HEK293 (cell line): ENCODE measurements around the gene FYB2.

ENCODE experiments used
- CTCF ChIA-PET: fragments of 350-600 bp; formaldehyde crosslinking; extraction: SDS; loops from one replicate; lab custom pipeline; 2021; ENCODE audit warnings: antibody characterized with exemption; lab: Yijun Ruan, JAX
- POLR2A ChIA-PET: fragments of 300-600 bp; formaldehyde crosslinking; extraction: SDS; loops from one replicate; lab custom pipeline; 2020; ENCODE audit warnings: antibody characterized with exemption, inconsistent platforms; lab: Yijun Ruan, JAX
- H3K27ac ChIP-seq: fragments of 200-500 bp; sonication (Bioruptor generic); 2 replicates; pipeline ENCODE4 v1.5.1; 2014; ENCODE audit warnings: low read depth, low read length, control low read depth, inconsistent platforms; ENCODE audit errors: extremely low read depth
- H3K36me3 ChIP-seq, 2 experiments: fragments of 200-500 bp in 1 of 2; sonication (Bioruptor generic) in 1 of 2; 1 replicate in 1 of 2; 2 replicates in 1 of 2; pipeline ENCODE4 v1.5.1; 2014 to 2017; ENCODE audit warnings: inconsistent platforms in 2 of 2, low read length in 2 of 2; ENCODE audit not compliant: control insufficient read depth in 2 of 2, insufficient read depth in 1 of 2
- H3K4me1 ChIP-seq: fragments of 200-500 bp; sonication (Bioruptor generic); 2 replicates; pipeline ENCODE4 v1.5.1; 2014; ENCODE audit warnings: mild to moderate bottlenecking, low read length, inconsistent platforms; ENCODE audit not compliant: control insufficient read depth, insufficient read depth
- H3K4me3 ChIP-seq: 2 replicates; pipeline ENCODE4 v1.5.1; 2011; ENCODE audit warnings: low read depth, mild to moderate bottlenecking, control low read depth, low read length, moderate library complexity
- H3K9me3 ChIP-seq: fragments of 200-500 bp; sonication (Bioruptor generic); 2 replicates; pipeline ENCODE4 v1.5.1; 2014; ENCODE audit warnings: low read depth, low read length, inconsistent platforms; ENCODE audit not compliant: control insufficient read depth, insufficient read depth
- TCF7L2 ChIP-seq: IDR thresholded peaks from 2 replicates; pipeline ENCODE4 v1.6.1; 2011; ENCODE audit warnings: low read depth, mild to moderate bottlenecking, inconsistent platforms, low read length, moderate library complexity, borderline replicate concordance
- WT1 ChIP-seq: fragments of 450-650 bp; formaldehyde crosslinking; IDR thresholded peaks from 2 replicates; pipeline ENCODE4 v1.5.1; 2016; ENCODE audit warnings: missing biosample characterization, missing genetic modification characterization
- ZBTB1 ChIP-seq: fragments of 450-650 bp; formaldehyde crosslinking; IDR thresholded peaks from 2 replicates; pipeline ENCODE4 v1.5.1; 2016; ENCODE audit warnings: missing biosample characterization, missing genetic modification characterization
- ZNF121 ChIP-seq: fragments of 450-650 bp; formaldehyde crosslinking; IDR thresholded peaks from 2 replicates; pipeline ENCODE4 v1.5.1; 2016; ENCODE audit warnings: missing biosample characterization, missing genetic modification characterization
- ZNF16 ChIP-seq: fragments of 450-650 bp; formaldehyde crosslinking; IDR thresholded peaks from 2 replicates; pipeline ENCODE4 v1.5.1; 2016; ENCODE audit warnings: low read depth, missing biosample characterization, missing genetic modification characterization
- ZNF274 ChIP-seq, 2 experiments: fragments of 200-500 bp in 1 of 2; fragments of 450-650 bp in 1 of 2; sonication (Bioruptor generic) in 1 of 2; formaldehyde crosslinking in 1 of 2; IDR thresholded peaks; 2 replicates each; pipeline versions ENCODE4 v1.5.1 to v1.6.1; 2014 to 2016; ENCODE audit warnings: borderline replicate concordance in 1 of 2, inconsistent platforms in 1 of 2, low read length in 1 of 2, missing biosample characterization in 1 of 2, missing genetic modification characterization in 1 of 2
- ZNF350 ChIP-seq: fragments of 450-650 bp; formaldehyde crosslinking; IDR thresholded peaks from 2 replicates; pipeline ENCODE4 v1.5.0; 2017; ENCODE audit warnings: missing biosample characterization, mild to moderate bottlenecking, missing genetic modification characterization
- ZNF48 ChIP-seq: fragments of 450-650 bp; formaldehyde crosslinking; IDR thresholded peaks from 2 replicates; pipeline ENCODE4 v1.5.1; 2016; ENCODE audit warnings: missing biosample characterization, missing genetic modification characterization
- ZNF624 ChIP-seq: fragments of 450-650 bp; formaldehyde crosslinking; IDR thresholded peaks from 2 replicates; pipeline ENCODE4 v1.5.1; 2017; ENCODE audit warnings: missing biosample characterization, missing genetic modification characterization
- ZNF776 ChIP-seq: fragments of 450-650 bp; formaldehyde crosslinking; IDR thresholded peaks from 2 replicates; pipeline ENCODE4 v1.5.0; 2017; ENCODE audit warnings: missing biosample characterization, missing genetic modification characterization, borderline replicate concordance
- TF ChIP-seq, protein P1 (sequence below): fragments of 450-650 bp; IDR thresholded peaks from 2 replicates; pipeline ENCODE4 v1.5.1; 2018; ENCODE audit warnings: missing biosample characterization, missing genetic modification characterization
- TF ChIP-seq, protein P2 (sequence below): fragments of 450-650 bp; formaldehyde crosslinking; IDR thresholded peaks from 2 replicates; pipeline ENCODE4 v1.5.1; 2016; ENCODE audit warnings: missing biosample characterization, missing genetic modification characterization
- TF ChIP-seq, protein P3 (sequence below): fragments of 450-650 bp; formaldehyde crosslinking; IDR thresholded peaks from 2 replicates; pipeline ENCODE4 v1.5.1; 2016; ENCODE audit warnings: missing biosample characterization, missing genetic modification characterization
- TF ChIP-seq, protein P4 (sequence below): fragments of 450-650 bp; formaldehyde crosslinking; IDR thresholded peaks from 2 replicates; pipeline ENCODE4 v1.5.1; 2016; ENCODE audit warnings: missing biosample characterization, missing genetic modification characterization
- TF ChIP-seq, protein P5 (sequence below): fragments of 450-650 bp; formaldehyde crosslinking; IDR thresholded peaks from 2 replicates; pipeline ENCODE4 v1.5.1; 2016; ENCODE audit warnings: missing biosample characterization, missing genetic modification characterization
- TF ChIP-seq, protein P6 (sequence below): fragments of 450-650 bp; formaldehyde crosslinking; IDR thresholded peaks from 2 replicates; pipeline ENCODE4 v1.5.1; 2016; ENCODE audit warnings: missing biosample characterization, missing genetic modification characterization, borderline replicate concordance
- TF ChIP-seq, protein P7 (sequence below): fragments of 450-650 bp; formaldehyde crosslinking; IDR thresholded peaks from 2 replicates; pipeline ENCODE4 v1.5.1; 2016; ENCODE audit warnings: missing biosample characterization, missing genetic modification characterization

Gene FYB2

DNA sequence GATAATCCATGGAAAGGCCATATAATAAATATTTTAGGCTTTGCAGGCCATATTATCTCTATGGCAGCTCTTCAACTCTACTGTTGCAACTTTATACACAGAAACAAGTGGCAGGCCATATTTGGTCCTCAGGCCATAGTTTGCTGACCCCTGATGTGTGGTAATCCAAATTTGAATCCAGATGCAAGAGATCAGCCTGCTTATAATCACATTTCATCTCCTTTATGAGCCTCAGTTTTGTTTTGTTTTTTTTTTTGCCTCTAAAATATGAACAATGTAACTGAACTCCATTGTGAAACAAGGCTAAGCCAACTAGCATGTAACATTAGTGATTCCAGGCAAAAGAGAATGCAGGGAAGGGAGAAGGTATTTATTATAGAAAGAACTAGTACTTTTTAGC, 92.5 kb downstream of the FYB2 start:
- H3K4me1 ChIP-seq: no peaks in the 10 kb centered on the region; the same call in none of the 2 replicates
- H3K9me3 ChIP-seq: no peaks in the 10 kb centered on the region
- CTCF ChIA-PET: no interaction called here
- no peak overlapping the region for H3K4me3 ChIP-seq
- no peak overlapping the region for H3K27ac ChIP-seq
- TF ChIP-seq ZNF274 (IDR thresholded peaks at IDR 0.05; ENCODE audit: low read length) (no peak), ZNF274 (tag by site-specific recombination; IDR thresholded peaks at IDR 0.05; ENCODE audit: borderline replicate concordance) (no peak), WT1 (no peak), ZBTB1 (tag by site-specific recombination) (no peak), ZNF16 (tag by site-specific recombination) (no peak), ZNF776 (tag by site-specific recombination) (no peak), ZNF121 (tag by site-specific recombination) (no peak), TCF7L2 (no peak), ZNF350 (tag by site-specific recombination) (no peak), ZNF48 (no peak)
- TF ChIP-seq, protein P1, sequence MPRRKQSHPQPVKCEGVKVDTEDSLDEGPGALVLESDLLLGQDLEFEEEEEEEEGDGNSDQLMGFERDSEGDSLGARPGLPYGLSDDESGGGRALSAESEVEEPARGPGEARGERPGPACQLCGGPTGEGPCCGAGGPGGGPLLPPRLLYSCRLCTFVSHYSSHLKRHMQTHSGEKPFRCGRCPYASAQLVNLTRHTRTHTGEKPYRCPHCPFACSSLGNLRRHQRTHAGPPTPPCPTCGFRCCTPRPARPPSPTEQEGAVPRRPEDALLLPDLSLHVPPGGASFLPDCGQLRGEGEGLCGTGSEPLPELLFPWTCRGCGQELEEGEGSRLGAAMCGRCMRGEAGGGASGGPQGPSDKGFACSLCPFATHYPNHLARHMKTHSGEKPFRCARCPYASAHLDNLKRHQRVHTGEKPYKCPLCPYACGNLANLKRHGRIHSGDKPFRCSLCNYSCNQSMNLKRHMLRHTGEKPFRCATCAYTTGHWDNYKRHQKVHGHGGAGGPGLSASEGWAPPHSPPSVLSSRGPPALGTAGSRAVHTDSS (tag by site-specific recombination): no peak
- TF ChIP-seq, protein P2, sequence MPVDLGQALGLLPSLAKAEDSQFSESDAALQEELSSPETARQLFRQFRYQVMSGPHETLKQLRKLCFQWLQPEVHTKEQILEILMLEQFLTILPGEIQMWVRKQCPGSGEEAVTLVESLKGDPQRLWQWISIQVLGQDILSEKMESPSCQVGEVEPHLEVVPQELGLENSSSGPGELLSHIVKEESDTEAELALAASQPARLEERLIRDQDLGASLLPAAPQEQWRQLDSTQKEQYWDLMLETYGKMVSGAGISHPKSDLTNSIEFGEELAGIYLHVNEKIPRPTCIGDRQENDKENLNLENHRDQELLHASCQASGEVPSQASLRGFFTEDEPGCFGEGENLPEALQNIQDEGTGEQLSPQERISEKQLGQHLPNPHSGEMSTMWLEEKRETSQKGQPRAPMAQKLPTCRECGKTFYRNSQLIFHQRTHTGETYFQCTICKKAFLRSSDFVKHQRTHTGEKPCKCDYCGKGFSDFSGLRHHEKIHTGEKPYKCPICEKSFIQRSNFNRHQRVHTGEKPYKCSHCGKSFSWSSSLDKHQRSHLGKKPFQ (tag by site-specific recombination): no peak
- TF ChIP-seq, protein P3, sequence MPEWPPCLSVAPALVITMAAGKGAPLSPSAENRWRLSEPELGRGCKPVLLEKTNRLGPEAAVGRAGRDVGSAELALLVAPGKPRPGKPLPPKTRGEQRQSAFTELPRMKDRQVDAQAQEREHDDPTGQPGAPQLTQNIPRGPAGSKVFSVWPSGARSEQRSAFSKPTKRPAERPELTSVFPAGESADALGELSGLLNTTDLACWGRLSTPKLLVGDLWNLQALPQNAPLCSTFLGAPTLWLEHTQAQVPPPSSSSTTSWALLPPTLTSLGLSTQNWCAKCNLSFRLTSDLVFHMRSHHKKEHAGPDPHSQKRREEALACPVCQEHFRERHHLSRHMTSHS: no peak
- TF ChIP-seq, protein P4, sequence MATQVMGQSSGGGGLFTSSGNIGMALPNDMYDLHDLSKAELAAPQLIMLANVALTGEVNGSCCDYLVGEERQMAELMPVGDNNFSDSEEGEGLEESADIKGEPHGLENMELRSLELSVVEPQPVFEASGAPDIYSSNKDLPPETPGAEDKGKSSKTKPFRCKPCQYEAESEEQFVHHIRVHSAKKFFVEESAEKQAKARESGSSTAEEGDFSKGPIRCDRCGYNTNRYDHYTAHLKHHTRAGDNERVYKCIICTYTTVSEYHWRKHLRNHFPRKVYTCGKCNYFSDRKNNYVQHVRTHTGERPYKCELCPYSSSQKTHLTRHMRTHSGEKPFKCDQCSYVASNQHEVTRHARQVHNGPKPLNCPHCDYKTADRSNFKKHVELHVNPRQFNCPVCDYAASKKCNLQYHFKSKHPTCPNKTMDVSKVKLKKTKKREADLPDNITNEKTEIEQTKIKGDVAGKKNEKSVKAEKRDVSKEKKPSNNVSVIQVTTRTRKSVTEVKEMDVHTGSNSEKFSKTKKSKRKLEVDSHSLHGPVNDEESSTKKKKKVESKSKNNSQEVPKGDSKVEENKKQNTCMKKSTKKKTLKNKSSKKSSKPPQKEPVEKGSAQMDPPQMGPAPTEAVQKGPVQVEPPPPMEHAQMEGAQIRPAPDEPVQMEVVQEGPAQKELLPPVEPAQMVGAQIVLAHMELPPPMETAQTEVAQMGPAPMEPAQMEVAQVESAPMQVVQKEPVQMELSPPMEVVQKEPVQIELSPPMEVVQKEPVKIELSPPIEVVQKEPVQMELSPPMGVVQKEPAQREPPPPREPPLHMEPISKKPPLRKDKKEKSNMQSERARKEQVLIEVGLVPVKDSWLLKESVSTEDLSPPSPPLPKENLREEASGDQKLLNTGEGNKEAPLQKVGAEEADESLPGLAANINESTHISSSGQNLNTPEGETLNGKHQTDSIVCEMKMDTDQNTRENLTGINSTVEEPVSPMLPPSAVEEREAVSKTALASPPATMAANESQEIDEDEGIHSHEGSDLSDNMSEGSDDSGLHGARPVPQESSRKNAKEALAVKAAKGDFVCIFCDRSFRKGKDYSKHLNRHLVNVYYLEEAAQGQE: no peak
- POLR2A ChIA-PET: no interaction called here
- no peaks in the 10 kb centered on the region for H3K36me3 ChIP-seq

DNA sequence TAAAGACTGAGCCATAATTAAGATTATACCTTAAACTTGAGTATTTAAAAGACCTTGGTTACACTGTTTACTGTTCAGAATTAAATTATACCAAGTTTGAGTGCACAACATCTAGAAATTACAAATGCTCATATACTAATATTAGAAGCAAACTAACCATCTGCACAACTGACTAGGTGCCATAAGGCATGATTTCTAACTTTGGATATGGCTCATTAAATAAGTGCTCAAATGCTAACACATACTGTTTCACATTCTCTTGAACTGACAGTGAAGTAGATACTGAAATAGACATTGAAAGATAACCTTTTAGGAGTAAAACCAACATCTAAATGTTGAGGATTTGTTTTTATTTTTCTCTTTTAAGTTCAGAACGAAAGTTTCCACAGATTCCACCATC, 100.0 kb downstream of the FYB2 start:
- H3K4me1 ChIP-seq: no peaks in the 10 kb centered on the region
- no peaks in the 10 kb centered on the region for H3K9me3 ChIP-seq
- ChIA-PET POLR2A (no interaction called here), CTCF (no interaction called here)
- no peak overlapping the region for H3K27ac ChIP-seq
- TF ChIP-seq ZNF624 (no peak), WT1 (no peak)
- TF ChIP-seq, protein P5, sequence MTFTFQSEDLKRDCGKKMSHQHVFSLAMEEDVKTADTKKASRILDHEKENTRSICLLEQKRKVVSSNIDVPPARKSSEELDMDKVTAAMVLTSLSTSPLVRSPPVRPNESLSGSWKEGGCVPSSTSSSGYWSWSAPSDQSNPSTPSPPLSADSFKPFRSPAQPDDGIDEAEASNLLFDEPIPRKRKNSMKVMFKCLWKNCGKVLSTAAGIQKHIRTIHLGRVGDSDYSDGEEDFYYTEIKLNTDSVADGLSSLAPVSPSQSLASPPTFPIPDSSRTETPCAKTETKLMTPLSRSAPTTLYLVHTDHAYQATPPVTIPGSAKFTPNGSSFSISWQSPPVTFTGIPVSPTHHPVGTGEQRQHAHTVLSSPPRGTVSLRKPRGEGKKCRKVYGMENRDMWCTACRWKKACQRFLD (tag by site-specific recombination): no peak
- TF ChIP-seq, protein P6, sequence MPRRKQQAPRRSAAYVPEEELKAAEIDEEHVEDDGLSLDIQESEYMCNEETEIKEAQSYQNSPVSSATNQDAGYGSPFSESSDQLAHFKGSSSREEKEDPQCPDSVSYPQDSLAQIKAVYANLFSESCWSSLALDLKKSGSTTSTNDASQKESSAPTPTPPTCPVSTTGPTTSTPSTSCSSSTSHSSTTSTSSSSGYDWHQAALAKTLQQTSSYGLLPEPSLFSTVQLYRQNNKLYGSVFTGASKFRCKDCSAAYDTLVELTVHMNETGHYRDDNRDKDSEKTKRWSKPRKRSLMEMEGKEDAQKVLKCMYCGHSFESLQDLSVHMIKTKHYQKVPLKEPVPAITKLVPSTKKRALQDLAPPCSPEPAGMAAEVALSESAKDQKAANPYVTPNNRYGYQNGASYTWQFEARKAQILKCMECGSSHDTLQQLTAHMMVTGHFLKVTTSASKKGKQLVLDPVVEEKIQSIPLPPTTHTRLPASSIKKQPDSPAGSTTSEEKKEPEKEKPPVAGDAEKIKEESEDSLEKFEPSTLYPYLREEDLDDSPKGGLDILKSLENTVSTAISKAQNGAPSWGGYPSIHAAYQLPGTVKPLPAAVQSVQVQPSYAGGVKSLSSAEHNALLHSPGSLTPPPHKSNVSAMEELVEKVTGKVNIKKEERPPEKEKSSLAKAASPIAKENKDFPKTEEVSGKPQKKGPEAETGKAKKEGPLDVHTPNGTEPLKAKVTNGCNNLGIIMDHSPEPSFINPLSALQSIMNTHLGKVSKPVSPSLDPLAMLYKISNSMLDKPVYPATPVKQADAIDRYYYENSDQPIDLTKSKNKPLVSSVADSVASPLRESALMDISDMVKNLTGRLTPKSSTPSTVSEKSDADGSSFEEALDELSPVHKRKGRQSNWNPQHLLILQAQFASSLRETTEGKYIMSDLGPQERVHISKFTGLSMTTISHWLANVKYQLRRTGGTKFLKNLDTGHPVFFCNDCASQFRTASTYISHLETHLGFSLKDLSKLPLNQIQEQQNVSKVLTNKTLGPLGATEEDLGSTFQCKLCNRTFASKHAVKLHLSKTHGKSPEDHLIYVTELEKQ (tag by site-specific recombination): no peak
- TF ChIP-seq, protein P7, sequence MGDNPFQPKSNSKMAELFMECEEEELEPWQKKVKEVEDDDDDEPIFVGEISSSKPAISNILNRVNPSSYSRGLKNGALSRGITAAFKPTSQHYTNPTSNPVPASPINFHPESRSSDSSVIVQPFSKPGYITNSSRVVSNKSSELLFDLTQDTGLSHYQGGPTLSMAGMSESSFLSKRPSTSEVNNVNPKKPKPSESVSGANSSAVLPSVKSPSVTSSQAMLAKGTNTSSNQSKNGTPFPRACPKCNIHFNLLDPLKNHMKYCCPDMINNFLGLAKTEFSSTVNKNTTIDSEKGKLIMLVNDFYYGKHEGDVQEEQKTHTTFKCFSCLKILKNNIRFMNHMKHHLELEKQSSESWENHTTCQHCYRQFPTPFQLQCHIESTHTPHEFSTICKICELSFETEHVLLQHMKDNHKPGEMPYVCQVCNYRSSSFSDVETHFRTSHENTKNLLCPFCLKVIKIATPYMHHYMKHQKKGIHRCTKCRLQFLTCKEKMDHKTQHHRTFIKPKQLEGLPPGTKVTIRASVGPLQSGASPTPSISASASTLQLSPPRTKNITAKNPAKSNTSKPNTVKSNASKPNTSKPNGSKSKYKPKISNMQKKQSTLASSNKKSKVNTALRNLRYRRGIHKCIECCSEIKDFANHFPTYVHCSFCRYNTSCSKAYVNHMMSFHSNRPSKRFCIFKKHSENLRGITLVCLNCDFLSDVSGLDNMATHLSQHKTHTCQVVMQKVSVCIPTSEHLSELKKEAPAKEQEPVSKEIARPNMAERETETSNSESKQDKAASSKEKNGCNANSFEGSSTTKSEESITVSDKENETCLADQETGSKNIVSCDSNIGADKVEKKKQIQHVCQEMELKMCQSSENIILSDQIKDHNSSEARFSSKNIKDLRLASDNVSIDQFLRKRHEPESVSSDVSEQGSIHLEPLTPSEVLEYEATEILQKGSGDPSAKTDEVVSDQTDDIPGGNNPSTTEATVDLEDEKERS (tag by site-specific recombination): no peak
- H3K4me3 ChIP-seq: no peak overlapping the region
- H3K36me3 ChIP-seq: no peaks in the 10 kb centered on the region
